ENCODE data around the gene SNRK.

SNRK gene

GRCh38 chr3:43372007-43372740, 85.8 kb downstream of the SNRK start:
- DNase-seq, result no peak

- DNase-seq, result no peak
These were observed 86.6 kb downstream of the SNRK start for GRCh38 chr3:43372809-43373559.

GRCh38 chr3:43373560-43373928, 87.2 kb downstream of the SNRK start:
- DNase-seq, result no peak

GRCh38 chr3:43378066-43378935, 92.0 kb downstream of the SNRK start:
- DNase-seq, result peak; percentile 21

- DNase-seq, result no peak
These were observed 93.0 kb downstream of the SNRK start for GRCh38 chr3:43379343-43379742.

GRCh38 chr3:43388175-43388574, 101.8 kb downstream of the SNRK start:
- DNase-seq, result no peak

GRCh38 chr3:43388915-43389314, 102.6 kb downstream of the SNRK start:
- DNase-seq, result no peak

- DNase-seq, result peak; percentile 80
These were observed 103.3 kb downstream of the SNRK start for GRCh38 chr3:43389388-43390254.

- no peak for DNase-seq
These were observed 103.9 kb downstream of the SNRK start for GRCh38 chr3:43390255-43390588.

- DNase-seq, result no peak
These were observed 105.3 kb downstream of the SNRK start for GRCh38 chr3:43391621-43392020.

- no peak for DNase-seq
These were observed 107.8 kb downstream of the SNRK start for GRCh38 chr3:43394041-43394554.

- DNase-seq, result no peak
These were observed 112.7 kb downstream of the SNRK start for GRCh38 chr3:43399034-43399433.

- no peak for DNase-seq
These were observed 113.8 kb downstream of the SNRK start for GRCh38 chr3:43400167-43400566.
